HG03280 (cell line): ENCODE data around the gene STXBP3.

Experiments
- ATAC-seq: cut with Tn5 transposase; IDR thresholded peaks from one replicate; pipeline ENCODE4 v1.9.1; 2021; ENCODE audit warnings: mild to moderate bottlenecking, moderate library complexity; ENCODE audit not compliant: unreplicated experiment

The STXBP3 gene

GRCh38 chr1:108792420-108792819 lies 45.9 kb downstream of the STXBP3 start:
- no peak for ATAC-seq

DNA sequence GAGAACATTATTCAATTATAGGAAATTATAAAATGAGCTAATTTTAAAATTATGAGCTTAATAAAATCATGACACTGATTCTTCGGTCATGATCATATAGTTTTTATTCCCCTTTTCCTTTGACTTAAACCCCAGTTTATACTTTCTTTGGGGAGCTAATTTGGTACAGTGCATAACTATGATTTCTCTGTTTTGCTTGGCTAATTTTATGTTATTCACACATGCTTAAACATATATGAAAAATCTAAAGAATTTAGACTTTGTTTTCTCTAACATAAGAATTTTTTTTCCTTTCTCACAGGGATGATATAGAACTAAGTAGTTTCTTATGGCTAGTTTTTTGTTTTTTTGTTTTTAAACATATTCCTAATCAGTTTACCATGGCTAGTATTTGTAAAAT lies 52.5 kb downstream of the STXBP3 start:
- ATAC-seq: no peak

DNA sequence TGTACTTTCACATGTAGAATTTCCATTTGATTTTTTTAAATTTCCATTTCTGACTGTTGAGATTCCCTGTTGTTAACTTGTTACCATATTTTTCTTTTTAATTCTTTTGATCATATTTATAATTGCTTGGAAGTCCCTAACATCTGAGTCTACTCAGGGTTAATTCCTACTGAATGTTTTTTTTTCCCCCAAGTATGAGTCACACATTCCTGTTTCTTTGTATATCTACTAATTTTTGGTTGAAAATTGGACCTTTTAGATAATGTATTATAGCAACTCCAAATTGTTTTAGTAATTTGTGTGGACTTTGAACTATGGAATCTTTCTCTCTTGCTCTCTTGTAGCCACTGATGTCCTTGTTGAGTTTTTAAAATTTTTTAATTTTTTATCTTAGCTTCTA lies 54.6 kb downstream of the STXBP3 start:
- no peak for ATAC-seq

DNA sequence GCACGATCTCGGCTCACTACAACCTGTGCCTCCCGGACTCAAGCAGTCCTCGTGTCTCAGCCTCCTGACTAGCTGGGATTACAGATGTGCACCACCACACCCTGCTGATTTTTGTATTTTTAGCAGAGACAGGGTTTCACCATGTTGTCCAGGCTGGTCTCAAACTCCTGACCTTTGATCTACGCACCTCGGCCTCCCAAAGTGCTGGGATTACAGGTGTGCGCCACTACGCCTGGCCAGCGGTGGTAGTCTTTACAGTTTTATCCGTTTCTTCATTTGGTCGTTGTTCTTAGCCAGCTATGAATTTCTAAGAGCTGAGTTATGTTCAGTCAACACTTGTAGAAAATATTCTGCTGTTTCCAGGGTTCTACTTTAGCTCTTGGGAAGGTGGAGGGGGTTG lies 57.1 kb downstream of the STXBP3 start:
- no peak for ATAC-seq

- no peak for ATAC-seq
Observed at GRCh38 chr1:108808438-108808837, 62.0 kb downstream of the STXBP3 start.

GRCh38 chr1:108811611-108812010 lies 65.1 kb downstream of the STXBP3 start:
- ATAC-seq: no peak

DNA sequence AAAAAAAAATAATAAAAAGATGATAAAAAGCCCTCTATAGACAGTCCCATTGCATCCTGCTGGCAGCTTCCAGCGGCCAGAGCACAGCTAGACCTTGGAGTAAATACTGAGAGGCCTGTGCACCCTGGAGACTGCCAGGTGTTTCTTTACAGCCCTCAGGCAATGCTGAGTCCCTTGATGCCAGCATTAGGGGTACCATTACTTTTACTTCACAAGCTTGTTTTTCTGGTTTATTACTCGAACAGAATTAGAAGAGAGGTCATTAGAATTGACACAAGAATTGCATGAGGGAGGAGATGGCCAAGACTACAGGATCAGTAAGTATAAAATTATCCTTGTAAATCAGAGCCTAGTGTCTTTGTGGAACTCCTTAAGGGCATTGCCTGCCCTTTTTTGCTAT lies 66.9 kb downstream of the STXBP3 start:
- no peak for ATAC-seq

- no peak for ATAC-seq
Observed at GRCh38 chr1:108814343-108815125, 68.1 kb downstream of the STXBP3 start.

DNA sequence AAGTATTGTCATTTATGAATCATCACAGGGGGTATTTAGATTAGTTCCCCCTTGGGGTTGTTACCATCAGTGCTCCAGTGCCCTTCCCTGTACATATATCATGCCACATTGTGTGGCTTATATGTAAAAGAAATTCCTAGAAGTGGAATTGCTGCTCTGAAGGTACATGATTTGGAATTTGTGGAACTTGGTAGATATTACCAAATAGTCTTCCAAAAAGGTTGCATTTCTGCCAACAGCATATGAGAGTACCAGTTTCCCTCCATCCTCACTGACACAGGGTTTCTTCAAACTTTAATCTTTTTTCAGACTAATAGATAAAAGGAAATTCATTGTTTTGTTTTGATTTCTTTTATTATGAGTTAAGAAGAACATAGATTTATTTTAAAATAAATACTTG lies 69.1 kb downstream of the STXBP3 start:
- no peak for ATAC-seq

DNA sequence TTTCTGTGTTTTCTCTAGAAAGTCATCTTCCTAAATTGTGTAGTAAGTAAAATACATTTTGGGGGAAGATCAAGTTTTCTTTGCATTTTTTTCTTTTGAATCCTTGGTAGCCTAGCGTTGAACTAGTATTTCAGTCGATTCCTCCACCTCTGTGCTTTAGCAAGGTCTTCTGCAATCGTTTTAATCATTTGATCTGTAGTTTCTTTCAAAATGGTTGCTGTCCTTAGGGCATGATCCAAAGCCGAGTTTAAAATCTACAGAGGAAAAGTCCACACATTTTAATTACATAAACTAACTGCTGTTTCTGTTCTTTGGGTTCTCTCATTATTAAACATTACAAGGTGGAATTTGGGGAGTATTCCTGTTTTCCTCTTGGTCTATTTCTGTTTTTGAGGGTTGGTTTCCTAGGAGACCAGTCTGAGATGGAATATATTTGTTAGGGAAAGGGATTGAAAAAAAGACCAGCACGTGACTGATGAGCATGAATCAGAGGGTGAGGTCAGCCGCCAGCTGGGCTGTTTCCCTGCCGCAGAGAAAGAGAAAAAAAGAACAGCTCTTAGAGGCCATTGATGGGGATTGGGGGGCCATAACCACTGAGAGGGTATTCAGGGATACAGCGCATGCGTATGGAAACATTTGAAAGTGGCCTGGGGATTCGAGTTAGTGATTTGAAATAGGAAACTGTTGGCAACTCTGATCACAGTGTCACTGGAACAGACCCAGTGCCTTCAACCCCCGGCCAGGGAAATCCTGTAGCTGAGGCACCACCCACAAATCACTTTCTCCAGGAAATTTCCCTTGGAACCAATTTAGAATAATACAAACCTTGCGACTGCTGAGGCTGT lies 69.8 kb downstream of the STXBP3 start:
- ATAC-seq: no peak

GRCh38 chr1:108817016-108817415 lies 70.5 kb downstream of the STXBP3 start:
- ATAC-seq: no peak

- ATAC-seq: no peak
Observed at GRCh38 chr1:108817811-108818210, 71.3 kb downstream of the STXBP3 start.

DNA sequence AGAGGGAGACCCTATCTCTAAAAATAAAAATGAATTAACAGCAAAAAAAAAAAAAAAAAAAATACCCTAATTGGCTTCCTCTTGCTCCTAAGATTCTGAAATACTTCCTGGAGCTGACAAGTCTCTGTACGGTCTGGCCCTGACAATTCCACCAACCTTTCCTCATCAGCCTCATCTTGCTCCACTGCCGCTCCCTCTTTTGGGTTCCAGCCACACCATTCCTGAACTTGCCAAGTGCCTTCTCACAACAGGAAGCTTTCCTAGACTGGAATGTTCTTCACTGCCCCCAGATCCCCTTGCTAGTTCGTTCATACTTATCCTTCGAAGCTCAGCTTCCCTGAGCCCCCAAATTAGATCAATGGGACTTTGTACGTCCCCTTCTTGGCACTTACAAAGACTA lies 73.4 kb downstream of the STXBP3 start:
- no peak for ATAC-seq

GRCh38 chr1:108823632-108824031 lies 77.2 kb downstream of the STXBP3 start:
- no peak for ATAC-seq

GRCh38 chr1:108824051-108824450 lies 77.6 kb downstream of the STXBP3 start:
- no peak for ATAC-seq

DNA sequence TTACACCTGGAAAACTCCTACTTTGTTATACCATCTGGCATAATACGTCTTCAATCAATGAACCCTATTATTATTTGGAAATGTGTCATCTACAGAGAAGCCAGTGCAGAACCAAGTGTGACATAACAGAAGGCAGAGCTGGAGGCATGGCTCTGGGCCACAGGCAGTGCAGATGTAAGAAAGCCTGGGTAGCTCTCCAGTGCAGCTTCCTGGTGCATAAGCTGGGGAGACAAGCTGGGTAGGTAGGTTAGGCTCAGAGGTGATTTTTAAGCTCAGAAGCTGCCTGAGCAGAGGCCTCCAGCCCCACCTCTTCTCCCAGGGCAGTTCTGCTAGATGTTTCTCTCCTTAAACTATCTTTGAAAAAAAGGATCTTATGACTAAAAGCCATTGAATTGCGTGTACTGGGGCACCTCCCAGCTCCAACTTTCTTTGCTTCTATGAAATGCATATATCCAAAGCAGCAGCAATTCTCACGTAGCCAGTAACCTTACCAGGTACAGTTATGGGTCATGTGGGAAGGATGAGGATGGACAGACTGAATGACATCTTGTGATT lies 79.7 kb downstream of the STXBP3 start:
- ATAC-seq: no peak

DNA sequence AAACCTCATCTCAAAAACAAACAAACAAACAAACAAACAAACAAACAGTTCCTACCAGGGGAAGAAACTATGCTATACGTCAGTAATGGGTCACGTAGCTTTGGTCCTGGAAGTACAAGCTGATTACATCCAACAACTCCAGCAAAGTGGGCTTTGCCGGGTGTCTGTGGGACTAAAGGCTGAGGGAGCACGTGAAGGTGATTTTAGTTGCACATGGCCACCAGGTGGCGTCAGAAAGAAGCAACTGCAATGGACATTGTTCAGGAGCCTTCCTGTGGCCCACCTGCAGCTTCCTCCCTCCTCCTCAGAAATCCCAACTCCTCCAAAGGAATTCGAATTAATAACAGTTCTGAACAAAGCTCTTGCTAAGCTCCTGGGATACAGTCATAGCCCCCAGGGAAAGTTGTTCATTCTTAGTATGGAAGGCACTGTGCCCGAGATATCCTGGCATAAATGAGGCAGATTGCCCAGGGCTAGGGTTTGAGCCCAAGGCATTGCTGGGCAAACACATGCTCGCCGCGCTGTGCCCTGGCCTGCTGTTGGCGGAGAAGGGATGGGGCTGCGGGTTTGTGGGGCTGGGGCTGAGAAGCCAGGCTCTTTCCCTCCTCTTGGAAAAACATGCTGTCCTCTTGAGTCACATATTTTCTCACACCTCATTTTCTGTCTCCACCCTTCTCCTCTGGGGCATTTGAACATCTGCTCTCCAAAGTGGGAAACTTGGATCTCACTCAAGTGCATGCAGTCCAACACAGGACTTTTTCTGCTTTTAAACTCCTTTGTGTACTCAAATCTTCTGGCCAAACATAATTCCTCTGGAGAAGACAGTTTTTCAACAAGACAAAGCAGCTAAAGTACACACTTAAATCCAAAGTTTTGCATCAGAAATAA lies 81.8 kb downstream of the STXBP3 start:
- ATAC-seq: no peak

GRCh38 chr1:108829498-108829916 lies 83.0 kb downstream of the STXBP3 start:
- ATAC-seq: no peak

DNA sequence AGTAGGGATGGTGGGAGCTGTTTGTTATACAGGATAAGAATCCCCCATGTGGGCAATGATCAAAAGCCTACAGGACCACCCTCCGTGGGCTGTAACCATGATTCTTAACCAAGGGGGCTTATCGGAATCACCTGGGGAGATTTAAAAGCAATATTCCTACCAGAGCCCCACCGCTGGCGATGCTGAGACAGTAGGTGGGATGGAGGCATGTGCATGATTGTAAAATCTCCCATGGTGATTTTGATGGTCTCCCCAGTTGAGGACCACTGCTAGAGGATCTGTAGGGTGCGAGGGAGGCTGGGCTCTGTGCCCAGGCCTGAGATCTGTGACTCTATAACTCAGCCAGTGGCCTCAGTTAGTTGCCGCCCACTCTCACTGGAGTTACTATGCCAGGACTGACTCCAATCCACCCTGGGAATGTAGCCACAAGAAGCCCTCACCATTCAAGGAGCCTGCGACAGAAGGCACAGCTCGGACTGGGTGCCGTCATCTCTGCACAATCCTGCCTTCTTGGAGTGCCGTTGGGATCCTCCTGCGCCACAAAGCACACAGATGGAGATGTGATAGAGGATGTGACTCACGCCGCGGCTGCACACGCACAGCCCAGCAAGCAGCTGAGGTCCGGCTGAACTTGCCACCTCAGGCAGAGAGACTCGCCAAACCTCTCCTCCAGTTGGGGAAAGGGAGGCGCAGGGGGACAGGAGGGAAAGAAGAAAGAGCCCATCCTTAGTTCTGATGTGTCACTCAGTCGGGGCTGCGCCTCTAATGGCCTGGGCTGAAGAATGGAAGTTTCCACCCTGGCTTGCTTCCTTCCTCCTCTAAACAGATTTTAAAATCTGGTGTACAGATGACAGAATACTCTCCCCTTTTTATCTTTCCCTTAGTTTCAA lies 83.9 kb downstream of the STXBP3 start:
- ATAC-seq: no peak

DNA sequence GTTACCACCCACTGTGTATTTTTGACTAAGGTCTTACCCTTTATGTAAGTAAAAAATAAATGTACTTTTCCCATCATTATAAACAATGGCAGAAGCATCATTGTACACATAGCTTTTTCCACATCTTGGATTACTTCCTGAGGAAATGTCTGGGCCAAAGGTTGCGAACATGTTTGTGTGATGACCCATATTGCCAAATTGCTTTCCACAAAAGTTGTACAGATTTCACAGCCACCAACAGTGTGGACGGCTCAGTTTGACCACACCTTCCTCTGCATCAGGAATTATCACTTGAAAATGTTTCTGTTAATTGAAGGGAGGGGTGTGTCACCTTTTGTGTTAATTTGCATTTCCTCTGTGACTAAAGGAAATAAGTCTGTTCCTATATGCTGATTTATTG lies 84.8 kb downstream of the STXBP3 start:
- ATAC-seq: no peak
